GM18502 (cell line): ENCODE measurements around the gene GBGT1.

Experiments used
- ATAC-seq: cut with Tn5 transposase; IDR thresholded peaks from one replicate; pipeline ENCODE4 v1.9.1; 2021; ENCODE audit warnings: mild to moderate bottlenecking; ENCODE audit not compliant: unreplicated experiment, poor library complexity

GBGT1 gene

GRCh38 chr9:133117271-133118178, 46.2 kb downstream of the GBGT1 start:
- ATAC-seq: no peak

DNA sequence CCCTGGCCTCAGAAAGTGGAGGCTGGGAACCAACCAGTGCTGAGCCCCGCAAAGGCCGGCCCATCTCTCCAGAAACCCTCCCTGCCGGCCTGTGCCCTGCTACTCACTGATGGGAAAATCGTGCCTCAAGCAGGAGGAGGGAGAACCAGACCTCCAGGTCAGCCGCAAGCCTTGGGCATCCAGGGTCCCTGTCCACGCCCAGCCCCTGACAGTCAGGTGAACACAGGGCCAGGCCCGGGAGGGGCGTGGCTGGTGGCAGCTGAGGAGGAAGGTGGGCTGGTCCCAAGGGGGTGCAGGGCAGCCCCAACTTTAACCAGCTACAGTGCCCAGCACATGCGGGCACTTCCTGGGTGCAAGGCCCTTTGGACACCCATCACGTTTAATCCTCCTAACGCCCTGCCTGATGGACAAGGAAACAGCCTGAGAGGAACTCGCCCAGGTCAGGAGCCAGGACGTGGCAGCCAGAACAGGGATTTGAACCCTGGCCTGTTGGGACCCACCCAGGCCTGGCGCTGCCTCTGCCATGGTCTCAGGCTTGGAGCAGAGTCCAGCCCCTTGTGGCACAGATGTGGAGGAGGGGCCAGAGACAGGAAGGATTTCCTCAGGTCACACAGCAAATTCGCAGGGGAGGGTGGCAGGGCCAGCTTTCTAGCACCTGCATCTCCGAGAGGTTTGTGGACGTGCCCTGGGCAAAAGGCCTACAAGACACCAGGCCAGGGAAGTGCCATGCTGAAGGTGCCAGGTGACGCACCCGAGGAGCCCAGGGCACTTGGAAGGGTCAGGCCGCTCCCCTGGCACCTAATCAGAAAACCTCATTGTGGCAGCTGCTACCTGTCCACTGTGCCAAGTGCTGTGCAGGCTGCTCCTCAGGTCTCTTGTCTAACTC, 47.1 kb downstream of the GBGT1 start:
- ATAC-seq: no peak

DNA sequence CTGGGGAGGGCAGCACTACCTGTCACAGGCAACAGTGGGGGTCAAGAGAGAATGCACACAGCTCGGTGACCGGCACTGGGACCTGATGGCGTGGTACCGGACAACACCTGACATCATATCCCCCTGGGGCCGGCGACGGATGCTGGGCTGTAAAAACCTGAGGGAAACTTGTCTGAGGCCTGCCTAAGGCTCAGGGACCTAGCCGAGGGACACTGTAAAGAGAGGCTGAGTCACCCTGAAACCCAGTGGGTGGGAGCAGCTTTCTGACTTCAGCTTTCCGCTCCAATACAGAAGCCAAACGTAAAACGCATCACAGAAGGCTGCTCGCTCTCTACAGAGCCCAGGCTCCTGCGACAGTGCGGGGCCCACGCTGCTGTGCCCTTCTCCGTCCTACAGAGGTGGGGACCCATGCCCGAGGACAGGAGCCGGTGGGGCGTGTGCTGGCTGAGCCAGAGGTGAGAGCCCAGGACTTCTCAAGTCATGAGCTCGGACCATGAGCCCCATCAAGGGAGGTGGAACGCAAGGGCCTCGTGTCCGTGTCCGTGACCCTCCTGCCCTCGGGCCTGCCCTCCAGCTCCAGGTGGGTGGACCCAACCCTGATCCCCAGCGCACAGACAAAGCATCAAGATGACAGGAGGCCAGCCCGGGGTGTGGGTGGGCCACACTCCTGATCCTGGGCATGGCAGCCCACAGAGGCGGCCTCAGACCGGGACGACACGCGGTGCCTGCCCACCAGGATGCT, 47.9 kb downstream of the GBGT1 start:
- peak; percentile 81 for ATAC-seq

DNA sequence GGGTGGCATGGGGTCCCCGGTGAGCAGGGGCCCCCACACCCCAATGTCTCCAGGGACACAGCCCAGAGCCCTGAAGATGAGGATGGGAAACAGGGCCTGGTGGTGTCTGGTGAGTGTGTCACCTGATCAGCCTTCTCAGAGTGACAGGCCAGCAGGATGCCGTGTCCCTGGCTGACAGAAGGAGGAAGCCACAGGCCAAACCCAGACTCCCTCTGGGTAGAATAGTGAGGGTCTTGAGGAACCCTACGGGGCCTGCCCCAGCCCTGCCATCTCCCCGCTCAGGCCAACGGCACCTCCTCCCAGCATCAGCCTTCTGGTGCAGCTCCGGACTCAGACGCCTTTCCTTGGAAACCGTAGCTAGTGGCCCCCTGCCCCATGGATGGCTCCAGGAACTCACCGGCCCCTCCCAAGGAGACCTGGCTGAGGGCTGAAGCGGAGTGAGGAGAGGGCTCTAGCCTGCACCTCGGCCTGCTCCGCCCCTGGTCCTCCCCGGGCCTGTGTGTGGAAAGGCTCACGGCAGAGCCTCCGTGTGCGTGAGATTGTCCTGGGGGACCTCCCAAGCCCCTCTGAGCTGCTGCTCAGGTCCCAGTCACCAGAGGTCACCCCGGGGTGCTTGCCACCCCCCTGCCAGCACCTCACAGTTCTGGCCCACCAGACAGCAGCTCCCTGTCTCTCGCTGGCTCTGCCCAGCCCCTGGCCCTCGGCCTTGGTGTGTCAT, 48.7 kb downstream of the GBGT1 start:
- no peak for ATAC-seq

DNA sequence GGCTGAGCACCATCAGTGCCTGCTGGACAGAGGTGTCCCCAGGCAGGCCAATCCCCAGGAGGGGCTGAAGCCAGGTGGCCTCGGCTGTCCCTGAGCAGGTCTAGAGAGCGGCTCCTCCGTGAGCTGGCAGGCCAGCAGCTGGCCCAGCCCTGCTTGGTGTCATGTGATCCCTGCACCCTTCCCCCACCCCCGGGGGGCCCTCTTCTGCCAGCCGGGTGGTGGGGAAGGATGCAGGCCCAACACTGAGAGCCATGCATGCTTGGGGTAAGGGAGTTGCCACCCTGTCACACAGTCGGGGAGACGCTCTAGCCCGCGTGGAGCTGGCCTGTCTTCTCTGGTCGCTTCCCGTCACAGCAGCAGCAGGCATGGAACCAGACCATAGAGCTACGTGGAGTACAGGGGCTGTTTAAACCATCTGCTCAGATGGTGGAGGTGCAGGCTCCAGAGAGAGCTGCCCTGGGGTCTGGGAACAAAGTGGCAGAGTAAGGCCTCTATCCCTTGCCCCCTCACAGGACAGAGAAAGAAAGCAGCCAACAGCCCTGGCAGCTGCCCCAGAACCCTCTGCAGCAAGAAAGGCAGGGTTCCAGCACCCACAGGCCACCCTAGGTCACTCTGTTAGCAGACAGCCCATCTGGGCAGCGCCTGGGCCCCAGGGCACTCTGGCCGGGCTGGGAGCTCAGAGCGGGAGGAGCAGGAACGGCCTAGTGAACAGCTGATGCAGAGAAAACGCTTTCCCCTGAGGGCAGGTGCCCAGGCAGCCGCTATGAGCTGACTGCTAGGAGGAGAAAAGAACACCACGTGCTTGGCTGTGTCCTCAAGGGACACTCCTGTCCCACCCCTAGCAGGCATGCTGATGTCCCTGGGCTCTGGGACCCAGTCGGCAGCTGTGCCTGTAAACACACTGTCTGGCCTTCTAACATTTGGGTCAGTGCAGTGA, 49.5 kb downstream of the GBGT1 start:
- no peak for ATAC-seq

GRCh38 chr9:133113163-133113948, 50.4 kb downstream of the GBGT1 start:
- ATAC-seq: no peak

GRCh38 chr9:133112663-133113026, 51.1 kb downstream of the GBGT1 start:
- ATAC-seq: no peak

GRCh38 chr9:133111808-133112662, 51.7 kb downstream of the GBGT1 start:
- ATAC-seq: no peak

DNA sequence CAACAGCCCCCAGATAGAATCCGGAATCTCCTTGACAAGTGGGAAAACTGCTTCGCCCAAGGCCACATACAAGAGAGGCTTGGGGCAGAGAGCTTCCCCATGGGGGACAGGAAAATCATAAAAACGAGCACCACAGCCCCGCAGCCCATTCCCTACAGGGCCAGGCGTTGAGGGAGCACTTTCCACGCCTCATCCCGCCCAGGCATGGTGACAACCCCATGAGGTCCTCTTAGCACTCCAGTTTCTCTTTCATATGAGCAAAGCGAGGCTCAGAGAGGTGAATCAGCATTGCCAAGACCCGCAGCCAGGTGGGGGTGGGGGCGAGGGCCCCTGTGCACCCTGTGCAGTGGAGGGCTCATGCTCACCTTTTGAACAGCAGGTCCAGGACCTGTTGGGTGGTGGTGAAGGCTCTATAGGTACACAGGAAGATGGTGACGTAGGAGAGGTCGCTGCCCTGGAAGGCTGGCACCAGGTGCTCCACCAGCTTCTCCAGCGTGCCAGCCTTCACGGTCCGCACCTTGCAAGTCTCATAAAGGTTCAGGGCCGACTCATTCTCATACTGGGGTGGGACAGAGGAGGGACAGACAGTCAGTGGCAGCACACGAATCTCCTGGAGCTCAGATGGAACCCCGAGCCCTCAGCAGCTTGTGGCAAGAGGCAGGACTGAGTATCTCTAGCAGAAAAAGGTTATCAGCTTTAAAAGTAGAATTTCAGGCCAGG, 53.6 kb downstream of the GBGT1 start:
- no peak for ATAC-seq

- ATAC-seq: no peak
These were observed 54.7 kb downstream of the GBGT1 start for GRCh38 chr9:133108794-133109641.

GRCh38 chr9:133107961-133108793, 55.5 kb downstream of the GBGT1 start:
- ATAC-seq: no peak

DNA sequence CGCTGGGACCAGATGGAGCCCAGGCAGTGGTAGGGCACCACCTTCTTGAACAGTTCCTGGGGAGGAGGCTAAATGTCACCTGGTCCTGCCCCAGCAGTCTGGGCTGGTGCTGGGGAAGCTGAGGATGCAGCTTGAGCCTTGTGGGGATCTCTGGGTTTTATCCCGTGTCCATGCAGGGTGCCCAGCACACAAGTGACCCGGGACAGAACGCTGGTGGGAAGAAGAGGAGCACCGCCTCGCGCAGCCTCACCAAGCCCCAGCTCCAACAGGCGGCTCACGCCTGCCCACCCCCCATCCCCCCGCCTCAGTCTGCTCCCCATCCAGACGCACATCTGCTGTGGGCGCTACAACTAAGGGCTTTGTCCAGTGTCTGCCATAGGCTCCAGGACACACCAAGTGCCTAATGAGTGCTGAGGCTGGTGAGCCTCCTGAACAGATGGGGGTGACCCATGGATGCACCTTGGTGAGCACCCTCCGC, 56.4 kb downstream of the GBGT1 start:
- no peak for ATAC-seq

- ATAC-seq: no peak
These were observed 57.0 kb downstream of the GBGT1 start for GRCh38 chr9:133106511-133107244.

- no peak for ATAC-seq
These were observed 58.3 kb downstream of the GBGT1 start for GRCh38 chr9:133105461-133105770.
